Skin of body (tissue), 2 donors: ENCODE results near the gene CMTR1. TPM values are rescaled to one million over a fixed set of nuclear protein-coding genes. Genes with fewer than 3 reads are reported as not detected.
"Not testable (repeated sequence)": the region's sequence is repeated elsewhere in the genome, so short reads cannot be mapped to it uniquely, and the experiment has no call there.

Source experiments
- DNase-seq: peaks from one replicate; lab custom pipeline; 2025; lab: John Stamatoyannopoulos, UW
- total RNA-seq: library from RNA; depleted of rRNA; stranded (reverse); fragments of >200 nt; gene quantifications from one replicate; pipeline ENCODE4 v1.2.3, GENCODE V29; 2014

CMTR1 gene
- total RNA-seq, 1 donor from 2014 or later = 24.2 TPM

- no peak for DNase-seq
Observed at GRCh38 chr6:37435373-37435772, 2.4 kb downstream of the CMTR1 start.

DNA sequence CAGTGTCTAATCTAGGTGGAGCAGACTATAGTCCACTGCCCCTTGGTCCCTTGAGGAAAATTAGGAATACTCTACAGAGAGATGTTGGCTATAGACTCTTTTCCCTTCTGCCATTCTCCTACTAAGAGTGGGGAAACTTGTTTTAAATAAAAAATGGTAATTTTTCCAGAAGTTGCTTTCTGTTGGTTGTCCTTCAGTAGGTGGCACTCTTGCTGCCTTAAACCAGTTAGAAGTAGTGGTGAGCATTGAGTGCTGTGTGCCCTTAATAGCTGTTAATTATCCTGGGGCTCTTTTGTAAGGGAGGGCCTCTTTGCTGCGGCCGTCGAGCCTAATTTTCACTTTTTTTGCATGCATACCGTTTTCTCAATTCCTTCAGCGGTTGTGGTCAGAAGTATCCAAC, 2.8 kb downstream of the CMTR1 start:
- DNase-seq = no peak

- DNase-seq = no peak
Observed at GRCh38 chr6:37438930-37439329, 5.9 kb downstream of the CMTR1 start.

DNA sequence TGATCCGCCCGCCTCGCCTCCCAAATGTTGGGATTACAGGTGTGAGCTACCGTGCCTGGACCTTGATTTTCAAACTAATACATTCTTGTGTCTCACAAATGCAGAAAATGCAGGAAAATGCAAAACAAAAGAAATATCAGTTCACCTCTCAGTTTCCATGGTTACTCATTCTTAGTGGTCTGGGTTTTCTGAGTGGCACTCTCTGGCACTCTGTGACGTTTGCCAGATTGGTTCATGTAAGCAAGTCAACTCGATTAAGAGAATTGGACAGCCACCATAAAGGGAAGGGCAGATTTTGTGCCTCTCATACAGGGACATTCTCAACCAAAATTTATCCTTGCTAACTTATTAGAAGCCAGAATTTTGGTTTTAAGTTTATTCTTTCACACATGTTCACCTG, 8.6 kb downstream of the CMTR1 start:
- DNase-seq = no peak

GRCh38 chr6:37442416-37443215, 9.6 kb downstream of the CMTR1 start:
- DNase-seq = no peak

DNA sequence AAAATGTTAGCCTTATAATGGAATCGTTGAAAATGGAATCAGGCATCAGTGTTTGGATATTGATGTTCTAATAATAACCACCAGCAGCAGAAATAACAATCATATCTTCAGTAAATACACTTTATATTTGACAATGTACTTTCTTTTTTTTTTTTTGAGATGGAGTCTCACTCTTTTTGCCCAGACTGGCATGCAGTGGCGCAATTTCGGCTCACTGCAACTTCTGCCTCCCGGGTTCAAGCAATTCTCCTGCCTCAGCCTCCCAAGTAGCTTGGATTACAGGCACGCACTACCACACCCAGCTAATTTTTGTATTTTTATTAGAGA, 10.2 kb downstream of the CMTR1 start:
- DNase-seq = not testable (repeated sequence)

DNA sequence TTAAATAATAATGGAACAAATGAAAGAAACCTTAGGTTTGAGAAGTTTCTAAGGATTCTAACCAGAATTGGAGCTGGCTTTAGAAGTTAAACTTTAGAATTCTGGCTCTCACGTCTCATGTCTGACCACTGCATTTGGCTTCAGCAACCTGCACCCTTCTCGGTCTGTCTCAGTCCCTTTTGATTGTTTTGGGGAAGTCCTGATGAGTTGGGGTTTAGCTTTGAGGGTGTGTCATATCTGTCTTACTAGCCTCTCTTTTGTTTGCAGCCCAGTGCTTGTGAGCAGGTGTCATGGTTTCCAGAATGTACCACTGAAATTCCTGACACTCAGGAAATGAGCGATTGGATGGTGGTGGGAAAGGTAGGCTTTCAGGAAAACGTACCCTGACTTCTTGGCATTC, 17.0 kb downstream of the CMTR1 start:
- no peak for DNase-seq

DNA sequence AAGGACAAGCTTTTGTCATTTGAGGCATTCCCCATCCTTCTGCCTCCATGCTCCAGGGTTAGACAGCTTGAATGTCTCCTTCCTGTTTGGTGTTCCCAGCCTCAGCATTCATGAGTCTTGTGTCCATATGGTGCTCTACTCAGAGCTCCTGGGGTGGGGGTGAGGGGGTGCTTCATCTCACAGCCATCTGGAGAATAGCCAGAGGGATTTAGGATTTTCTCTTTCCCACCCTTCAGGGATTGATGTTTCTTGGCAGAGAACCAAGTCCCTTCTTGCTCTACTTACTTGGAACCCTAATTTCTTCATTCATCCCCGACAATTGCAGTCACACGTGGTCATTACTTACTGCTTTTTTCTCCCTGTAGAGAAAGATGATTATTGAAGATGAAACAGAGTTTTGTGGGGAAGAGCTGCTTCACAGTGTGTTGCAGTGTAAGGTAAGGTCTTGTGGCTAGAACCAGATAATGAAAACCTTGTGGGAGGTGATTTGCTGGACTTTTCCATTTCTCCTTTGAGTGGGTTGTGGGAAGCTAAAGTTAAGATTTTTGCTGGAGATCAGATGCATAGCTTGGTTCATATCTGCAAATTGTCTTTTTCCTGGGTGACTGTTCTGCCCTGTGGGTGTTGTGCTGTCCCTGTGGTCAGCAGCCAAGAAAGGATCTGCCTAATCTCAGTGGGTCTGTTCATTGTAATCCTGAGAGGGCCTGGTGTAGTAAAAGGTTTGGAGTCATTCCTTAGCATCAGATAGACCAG, 18.6 kb downstream of the CMTR1 start:
- DNase-seq = no peak

DNA sequence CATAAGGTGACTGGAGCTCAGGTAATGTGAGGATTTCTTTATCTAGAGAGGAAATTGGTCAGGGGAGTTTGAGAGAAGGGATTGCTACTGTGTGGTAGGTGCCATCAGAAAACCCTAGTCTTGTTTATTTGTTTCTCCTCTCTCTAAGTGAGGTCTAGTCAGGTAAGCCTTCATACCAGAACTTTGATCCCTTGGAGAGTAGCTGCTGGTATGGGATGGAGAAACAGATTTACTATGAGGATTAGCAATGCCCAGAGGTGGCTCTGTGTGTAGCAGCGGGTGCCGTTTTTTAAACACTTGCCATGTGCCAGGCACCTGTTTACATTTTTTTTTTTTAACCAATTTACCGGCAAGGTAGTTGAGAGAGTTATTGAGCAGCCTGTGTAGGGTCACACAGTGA, 19.5 kb downstream of the CMTR1 start:
- no peak for DNase-seq

DNA sequence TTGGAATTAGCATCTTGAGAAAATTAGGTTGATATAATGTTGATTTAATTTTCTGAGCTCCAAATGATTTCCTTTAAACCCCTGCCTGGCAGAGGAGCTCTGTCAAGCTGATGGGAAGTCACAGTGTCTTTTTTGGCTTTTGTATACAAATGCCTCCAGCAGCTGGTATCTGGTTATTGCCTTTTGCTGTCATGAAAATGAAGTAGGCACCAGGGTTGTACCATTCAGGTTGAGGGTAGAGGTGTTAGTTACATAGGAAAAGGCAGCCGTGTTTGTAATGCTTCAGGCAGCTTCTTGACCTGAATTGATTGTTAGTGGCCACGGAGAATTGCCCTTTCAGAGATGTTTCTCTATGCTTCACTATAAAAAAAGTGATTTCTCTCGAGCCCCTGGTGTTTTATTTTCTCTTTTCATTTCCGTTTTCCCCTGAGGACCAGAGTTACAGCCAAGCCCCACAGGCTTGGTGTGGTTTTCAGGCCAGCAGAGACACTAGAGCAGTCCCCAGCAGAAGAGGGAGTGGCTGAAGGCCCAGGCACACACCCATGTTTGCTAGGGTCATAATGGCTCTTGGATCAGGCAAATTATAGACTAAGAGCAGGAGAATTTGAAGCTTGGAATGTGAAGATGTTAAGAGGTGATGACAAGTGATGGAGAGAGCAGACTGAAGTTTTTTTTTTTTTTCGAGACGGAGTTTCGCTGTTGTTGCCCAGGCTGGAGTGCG, 21.6 kb downstream of the CMTR1 start:
- no peak for DNase-seq

DNA sequence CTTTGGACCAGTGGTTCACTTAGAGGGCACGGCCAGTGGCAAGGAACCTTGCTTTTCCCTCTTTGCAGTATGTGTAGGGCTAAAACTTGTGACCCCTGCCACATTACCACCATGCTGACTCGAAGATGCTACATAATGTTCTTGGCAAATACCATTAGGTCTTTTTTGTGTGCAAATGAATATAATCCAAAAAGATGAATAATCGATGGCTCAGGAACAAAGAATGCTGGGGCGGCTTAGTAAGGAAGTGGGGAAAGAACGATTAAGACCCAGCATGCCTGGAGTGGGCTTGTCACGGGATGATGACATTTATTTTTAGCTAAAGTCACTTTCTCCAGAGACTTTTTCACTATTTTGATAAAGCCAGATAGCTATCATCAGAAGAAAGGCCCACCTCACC, 23.1 kb downstream of the CMTR1 start:
- no peak for DNase-seq

- DNase-seq = no peak
Observed at GRCh38 chr6:37456816-37457560, 24.0 kb downstream of the CMTR1 start.

DNA sequence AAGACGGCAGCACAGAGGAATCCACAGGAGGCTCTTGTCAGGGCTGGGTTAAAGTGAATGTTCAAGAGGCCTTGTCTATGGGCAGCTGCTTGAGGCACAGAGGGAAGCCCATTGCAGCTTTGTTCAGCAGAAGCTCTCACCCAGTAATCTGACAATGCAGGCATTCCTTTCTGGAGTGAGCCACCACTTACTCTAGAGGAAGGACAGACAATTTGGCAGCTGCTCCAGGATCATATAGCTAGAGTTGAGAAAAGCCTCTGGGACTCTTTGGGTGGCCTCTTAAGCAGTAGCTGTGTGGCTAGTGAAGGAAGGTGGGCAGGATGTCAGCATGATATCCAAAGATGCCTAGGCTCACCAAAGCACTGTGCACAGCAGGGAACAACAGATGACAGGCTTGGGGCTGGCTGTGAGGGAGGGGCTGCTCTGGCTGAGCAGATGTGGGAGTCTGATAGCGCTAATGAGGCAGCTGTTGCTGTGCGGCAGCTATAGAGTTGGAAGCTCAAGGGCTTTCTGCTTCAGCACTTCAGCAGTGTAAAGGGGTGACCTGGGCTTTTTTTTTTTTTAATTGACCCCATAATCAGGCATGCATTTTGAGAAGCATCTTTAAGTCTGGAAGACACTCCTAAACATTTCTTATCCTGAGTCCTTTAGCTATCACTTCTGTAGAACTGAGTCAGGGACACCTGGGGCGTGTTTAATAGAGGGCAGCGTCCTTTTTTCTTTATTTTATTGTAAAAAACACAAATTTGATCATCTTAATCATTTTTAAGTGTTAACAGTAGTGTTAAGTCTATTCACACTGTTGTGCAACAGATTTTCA, 27.2 kb downstream of the CMTR1 start:
- DNase-seq = no peak

DNA sequence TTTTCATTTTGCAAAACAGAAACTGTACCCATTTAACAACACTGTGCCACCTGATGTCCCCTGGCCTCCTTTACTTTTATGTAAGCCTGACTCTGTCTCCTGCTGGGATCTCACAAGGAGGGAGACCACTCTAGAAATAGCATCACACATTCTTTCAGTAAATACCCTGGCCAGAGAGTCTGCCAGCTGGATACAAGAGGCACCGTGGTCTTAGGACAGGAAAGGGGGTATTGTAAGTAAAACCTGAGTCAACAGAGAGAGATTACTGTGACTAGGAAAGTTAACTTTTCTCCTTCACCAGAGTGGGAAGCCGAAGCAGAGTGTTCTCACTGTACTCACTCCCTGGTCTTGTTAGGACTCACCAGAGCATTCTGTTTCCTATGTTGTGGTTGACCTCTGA, 27.8 kb downstream of the CMTR1 start:
- no peak for DNase-seq

DNA sequence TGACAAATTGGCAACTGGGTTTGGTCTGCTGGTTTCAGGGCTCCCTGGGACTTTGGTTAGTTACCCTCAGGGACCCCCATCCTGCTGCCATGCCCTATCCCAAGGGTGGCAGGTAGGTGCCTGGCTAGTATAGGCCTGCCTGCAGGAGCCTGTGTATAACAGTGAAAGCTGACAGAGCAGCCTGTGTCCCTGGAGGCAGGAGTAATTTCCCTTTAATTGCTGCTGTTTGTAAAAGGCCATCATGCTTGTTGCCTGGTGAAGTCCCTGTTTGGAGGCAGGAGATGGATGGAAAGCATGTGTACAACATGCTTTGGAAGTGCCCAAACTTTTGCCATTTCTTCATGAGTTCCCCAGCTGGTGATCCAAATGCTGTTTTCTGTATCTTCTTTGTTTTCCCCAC, 30.1 kb downstream of the CMTR1 start:
- DNase-seq = no peak

DNA sequence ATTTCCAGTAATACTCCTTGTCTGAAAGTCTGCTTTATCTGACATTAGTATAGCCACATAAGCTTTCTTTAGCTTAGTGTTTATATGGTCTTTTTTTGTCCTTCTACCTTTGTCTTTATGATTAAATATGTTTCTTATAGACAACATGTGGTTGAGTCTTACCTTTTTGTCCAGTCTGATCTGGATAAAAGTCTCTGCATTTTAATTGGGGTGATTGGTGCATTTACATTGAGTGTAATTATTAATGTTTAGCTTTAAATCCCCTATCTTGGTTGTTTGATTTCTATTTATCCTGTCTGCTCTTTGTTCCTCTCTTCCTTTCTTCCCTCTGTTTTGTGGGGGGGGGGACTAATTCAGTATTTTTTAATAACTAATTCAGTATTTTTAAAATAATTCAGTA, 34.7 kb downstream of the CMTR1 start:
- no peak for DNase-seq

DNA sequence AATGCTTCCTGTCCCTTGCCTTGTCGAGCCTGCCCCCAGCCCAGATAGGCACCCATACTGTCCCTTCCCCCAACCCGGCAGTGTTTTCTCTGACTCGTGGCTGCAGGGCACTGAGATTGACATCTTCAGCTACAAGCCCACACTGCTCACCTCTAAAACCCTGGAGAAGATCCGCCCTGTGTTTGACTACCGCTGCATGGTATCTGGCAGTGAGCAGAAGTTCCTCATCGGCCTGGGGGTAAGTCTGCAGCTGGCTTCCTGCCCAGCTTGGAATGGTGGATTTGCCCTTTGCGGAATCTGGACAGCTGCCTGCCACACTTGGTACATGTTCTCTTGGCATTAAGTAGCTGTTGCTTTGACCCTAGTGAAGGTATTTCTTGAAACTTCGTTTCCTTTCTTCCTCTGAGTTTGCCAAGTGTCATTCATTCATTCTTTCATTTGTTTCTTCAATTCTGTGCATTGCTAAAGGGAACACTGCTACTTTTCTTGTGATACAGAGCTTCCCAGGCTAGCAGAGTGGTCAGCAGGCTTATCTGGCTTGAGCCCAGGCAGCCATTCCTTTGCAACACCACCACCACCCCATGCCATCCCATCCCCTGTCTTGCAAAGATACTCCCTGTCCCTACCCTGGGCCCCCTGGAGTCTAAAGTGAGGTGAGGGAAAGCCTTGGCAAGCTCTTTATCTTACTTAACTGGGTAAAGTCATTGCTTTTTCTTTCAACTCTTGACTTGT, 40.5 kb downstream of the CMTR1 start:
- no peak for DNase-seq

- DNase-seq = no peak
Observed at GRCh38 chr6:37474316-37474715, 41.3 kb downstream of the CMTR1 start.

DNA sequence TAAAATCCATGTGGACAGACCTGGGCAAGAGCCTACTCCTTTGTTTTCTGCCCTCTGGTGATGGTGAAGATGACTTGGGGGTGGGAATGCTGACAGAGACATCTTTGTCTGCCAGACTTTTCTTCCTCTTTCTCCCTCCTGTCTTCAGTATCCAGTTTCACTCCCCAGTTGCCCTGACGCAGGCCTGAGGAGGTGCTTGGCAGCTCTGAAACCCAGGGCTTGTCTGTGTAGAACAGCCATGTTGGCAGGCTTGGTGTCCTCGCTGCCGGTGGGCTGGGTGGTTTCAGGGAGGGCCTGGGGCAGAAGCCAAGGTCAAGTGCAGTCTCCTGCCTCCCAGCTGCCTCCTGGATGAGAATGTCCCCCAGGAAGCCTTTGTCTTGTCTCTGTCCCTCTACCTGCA, 44.2 kb downstream of the CMTR1 start:
- no peak for DNase-seq
